CD1c-positive myeloid dendritic cell (primary cell): ENCODE measurements around the gene IGBP1.
"Not testable (repeated sequence)": the region's sequence is repeated elsewhere in the genome, so short reads cannot be mapped to it uniquely, and the experiment has no call there.

Experiments
- DNase-seq: peaks from one replicate; pipeline ENCODE4 v3.0.0-alpha.2; 2016; ENCODE audit errors: extremely low spot score

IGBP1 gene

DNA sequence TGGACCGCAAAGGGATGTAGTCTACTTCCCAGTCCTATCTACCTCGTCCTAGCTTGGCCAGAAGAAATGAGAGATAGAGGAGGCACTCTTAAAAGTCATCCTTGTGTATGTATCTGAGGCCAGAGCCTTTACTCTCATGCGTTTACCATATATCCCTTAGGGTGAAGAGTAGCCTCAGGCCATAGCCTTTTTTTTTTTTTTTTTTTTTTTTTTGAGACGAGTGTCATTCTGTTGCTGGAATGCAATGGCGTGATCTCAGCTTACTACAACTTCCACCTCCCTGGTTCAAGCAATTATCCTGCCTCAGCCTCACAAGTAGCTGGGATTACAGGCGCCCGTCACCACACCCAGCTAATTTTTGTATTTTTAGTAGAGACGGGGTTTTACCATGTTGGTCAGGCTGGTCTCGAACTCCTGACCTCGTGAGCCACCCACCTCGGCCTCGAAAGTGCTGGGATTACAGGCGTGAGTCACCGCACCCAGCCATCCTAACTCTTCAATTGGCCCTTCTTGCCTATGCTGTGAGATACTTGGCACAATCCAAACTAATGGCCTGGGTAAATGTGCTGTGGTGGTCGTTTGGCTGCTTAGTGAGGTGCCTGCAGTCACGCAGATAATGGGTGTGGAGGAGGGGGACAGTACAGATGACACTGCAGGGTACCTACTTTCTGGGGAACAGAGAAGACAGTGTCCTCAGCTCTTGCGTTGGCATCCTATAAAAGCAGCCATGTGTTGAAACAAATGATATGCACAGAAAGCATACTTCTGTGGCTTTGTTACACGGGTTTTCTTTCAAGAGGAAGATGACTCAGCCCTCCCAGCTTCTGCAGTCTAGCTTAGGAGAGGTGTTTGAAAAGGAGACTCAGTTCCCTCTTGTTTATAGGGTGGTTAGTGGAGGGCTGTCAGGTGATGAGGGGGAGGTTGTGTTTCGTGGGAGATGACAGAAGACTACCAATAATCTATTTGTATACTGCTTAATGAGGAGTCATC is 33.6 kb downstream of the IGBP1 start:
- DNase-seq, result peak; percentile 33

- DNase-seq, result no peak
These were observed 35.3 kb downstream of the IGBP1 start for GRCh38 chrX:70168238-70169188.

DNA sequence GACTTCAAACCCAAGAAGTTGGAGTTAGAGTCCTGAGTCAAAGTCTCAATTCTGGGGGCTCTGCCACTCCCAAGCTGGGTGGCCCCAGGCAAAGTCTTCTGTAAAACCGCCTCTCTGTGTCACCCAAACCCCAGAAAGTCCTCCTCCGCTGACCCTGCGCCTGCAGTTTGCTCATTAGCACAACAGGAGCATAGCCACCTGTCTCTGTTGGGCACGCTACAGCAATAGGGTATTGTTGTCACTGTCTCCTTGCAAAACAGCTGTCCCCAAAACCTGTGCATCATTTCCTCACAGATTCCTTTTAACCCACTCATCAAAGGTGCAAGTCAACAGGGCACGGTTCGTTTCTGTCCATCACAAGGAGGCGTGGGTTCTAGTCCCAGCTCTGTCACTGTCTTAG is 36.0 kb downstream of the IGBP1 start:
- no peak for DNase-seq

- no peak for DNase-seq
These were observed 38.4 kb downstream of the IGBP1 start for GRCh38 chrX:70171624-70172023.

DNA sequence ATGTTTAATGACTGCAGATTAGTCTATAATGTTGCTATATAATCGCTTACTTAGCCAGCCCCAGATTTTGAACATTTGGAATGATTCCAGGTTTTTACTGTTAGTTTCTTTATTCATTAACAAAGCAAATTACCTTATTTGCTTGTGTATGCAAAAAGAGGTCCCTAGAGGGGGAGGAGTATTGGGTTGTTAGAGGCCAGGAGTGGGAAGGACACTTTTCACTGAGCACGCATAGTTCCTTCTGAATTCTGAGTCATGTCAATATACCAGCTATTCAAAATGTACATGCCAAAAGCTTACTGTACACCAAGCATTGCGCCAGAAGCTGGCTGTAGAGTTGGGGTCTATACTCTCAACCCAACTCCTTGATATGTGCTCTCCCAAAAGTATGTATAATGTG is 39.0 kb downstream of the IGBP1 start:
- no peak for DNase-seq

- no peak for DNase-seq
These were observed 39.7 kb downstream of the IGBP1 start for GRCh38 chrX:70172964-70173363.

DNA sequence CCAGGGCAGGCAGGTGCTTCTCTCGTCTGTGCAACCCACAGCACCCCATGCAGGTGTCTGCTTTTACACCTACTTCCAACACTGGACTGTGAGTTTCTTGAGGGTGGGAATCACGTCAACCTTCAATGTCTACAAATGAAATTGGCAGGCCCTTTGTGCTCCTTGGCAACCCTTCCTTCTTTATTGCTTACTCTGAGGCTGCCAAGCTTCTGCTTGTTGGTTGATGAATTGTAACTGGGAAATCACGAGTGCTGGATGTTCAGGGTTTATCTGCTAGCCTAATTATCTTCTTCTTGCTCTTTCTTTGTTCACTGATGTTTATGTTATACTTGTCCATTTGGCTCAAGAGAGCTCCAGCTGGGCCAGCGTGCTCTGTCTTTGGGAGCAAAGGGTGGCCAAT is 41.5 kb downstream of the IGBP1 start:
- DNase-seq, result no peak

DNA sequence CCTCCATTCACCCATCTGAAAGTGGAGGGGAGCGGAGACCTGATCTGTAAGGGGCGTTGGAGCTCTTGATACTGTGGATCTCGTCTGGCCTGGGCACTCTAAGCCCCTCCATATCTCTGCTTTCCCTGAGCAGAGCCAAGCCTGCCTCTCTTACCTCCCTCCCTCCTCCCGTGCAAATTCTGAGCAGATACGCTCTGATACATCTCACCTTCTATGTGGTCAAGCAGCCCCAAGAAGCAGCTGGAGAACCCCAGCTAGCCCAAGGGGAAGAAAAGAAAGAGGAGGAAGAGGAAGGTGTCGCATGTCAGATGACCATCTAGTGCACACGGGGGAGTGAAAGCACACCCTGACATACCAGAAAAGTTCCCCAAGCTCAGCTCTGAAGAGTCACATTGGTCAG is 42.1 kb downstream of the IGBP1 start:
- no peak for DNase-seq

GRCh38 chrX:70176938-70177533 is 43.8 kb downstream of the IGBP1 start, which contains the start of gene DGAT2L6:
DGAT2L6 (plus strand) TSS chrX:70177483; CDS start chrX:70177583, 100 bp downstream.
- DNase-seq, result no peak

DNA sequence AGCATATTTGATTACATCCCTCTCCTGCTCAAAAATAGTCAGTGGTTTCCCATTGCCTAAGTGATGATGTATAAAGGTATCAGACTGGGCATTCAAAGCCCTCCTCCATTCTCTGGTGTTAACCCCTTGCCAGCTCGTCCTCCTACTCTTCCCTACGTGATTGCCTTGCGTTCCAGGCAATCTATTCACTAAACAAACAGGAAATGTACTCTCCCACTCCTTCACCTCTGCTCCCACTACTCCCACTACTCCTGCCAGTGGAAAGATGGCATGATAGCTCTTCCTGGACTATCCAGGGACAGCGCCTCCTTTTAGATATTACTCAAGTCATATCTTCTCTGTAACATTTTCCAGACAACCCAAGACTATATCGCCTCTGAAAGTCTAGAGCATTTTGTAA is 49.8 kb downstream of the IGBP1 start:
- DNase-seq, result no peak

- no peak for DNase-seq
These were observed 57.0 kb downstream of the IGBP1 start for GRCh38 chrX:70190225-70190624.

DNA sequence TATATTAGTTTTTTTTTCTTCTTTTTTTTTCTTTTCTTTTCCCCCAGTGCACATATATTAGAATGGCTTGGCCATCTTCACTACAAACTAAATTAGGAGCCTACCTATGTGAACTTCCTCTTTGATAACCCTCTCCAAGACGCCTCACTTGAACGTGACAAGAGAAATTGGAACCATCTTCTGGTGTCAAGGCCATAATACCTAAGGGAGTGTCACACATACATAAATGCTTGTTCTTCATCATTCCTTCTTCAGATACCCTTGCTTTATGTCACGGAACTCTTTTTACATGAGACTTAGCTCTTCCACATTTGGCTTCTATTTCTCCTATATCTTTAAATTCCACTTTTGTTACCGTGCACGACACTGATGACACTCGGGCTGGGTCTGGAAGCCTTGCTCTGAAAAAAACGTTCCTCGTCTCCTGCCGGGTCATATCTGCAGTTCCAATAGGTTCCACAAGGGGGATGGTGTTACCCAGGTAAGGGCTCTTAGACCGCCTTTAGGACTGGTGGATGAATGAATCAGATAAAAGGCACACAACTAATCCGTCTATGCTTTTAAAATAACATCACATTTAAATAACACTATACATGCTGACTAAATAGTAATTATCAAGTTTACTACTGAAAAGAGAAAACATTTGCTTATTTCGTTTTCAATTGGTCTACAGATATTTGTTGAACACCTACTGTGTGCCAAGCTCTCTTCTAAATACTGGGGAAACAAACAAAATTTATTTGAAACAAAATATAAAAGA is 63.9 kb downstream of the IGBP1 start:
- DNase-seq, result peak; percentile 45

DNA sequence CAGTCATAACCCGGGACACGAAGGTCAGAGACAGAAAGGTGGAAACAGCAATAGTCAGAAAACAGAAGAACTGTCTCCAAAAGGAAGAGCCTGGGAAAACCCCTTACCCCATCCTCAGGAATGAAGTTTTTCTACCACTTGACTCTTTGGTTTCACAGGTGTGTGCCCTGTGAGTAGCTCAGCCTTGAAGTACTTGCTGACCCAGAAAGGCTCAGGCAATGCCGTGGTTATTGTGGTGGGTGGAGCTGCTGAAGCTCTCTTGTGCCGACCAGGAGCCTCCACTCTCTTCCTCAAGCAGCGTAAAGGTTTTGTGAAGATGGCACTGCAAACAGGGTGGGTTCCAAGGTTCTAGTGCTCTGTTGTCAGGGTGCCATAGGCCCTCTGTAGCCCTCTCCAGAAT is 68.5 kb downstream of the IGBP1 start:
- DNase-seq, result no peak

GRCh38 chrX:70208479-70208878 is 75.2 kb downstream of the IGBP1 start:
- no peak for DNase-seq

- DNase-seq, result not testable (repeated sequence)
These were observed 76.3 kb downstream of the IGBP1 start for GRCh38 chrX:70209570-70209969.
